T47D (cell line): ENCODE measurements around the gene CBLN2.

Experiments
- DNase-seq, 2 experiments: peaks; one replicate each; pipeline versions ENCODE4 v3.0.0 to v3.0.0-alpha.2; 2011 to 2012; ENCODE audit warnings: low read depth in 1 of 2, low spot score in 1 of 2
- JUND ChIP-seq: IDR thresholded peaks from 2 replicates; pipeline ENCODE4 v1.6.1; 2012; ENCODE audit warnings: low read depth
- in situ Hi-C: cut with HindIII; loops from 2 replicates; pipeline ENCODE4 v1.10.0; 2016; ENCODE audit warnings: low sequenced_read_pairs, low pct_unique_long_range_greater_than_20kb

CBLN2 gene

GRCh38 chr18:72530622-72531021, 13.5 kb downstream of the CBLN2 start:
- DNase-seq: no peak
- in situ Hi-C loops: no loop called here
- no peak for TF ChIP-seq JUND

GRCh38 chr18:72504866-72505265, 39.3 kb downstream of the CBLN2 start:
- DNase-seq: no peak
- TF ChIP-seq JUND: no peak
- in situ Hi-C loops: no loop called here

GRCh38 chr18:72502671-72503431, 41.3 kb downstream of the CBLN2 start:
- TF ChIP-seq JUND: no peak
- DNase-seq: no peak
- in situ Hi-C loops: no loop called here

DNA sequence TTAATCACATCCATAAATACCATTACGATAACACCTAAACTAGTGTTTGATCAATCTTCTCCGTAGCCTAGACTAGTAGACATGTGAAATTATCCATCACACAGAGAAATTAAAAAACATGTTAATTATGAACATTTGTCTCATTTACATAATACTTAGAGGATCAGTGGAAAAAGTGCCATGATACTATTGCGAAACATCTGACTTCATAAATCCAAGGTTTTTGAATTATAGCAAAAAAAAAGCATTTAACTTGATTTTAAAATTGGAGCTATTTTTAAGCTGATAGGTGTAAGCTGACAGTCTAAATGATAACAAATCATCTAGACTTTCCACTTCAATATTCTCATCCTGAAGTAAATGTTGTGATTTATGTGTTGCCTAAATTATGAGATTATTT, 51.6 kb downstream of the CBLN2 start:
- in situ Hi-C loops: no loop called here
- no peak for DNase-seq
- no peak for TF ChIP-seq JUND
